Thyroid gland (tissue), 4 donors: ENCODE measurements around the gene FAM181B. TPM values are rescaled to one million over a fixed set of nuclear protein-coding genes. Genes with fewer than 3 reads are reported as not detected.
"Not testable (repeated sequence)": the region's sequence is repeated elsewhere in the genome, so short reads cannot be mapped to it uniquely, and the experiment has no call there.

ENCODE experiments used
- DNase-seq, 2 donors: peaks; one replicate each; pipeline ENCODE4 v3.0.0-alpha.2; 2019
- H3K27ac ChIP-seq, 3 donors: fragments of 200-600 bp; sonication (generic); 1 replicate in 2 of 3; 2 replicates in 1 of 3; pipeline ENCODE4 v1.5.1; 2016 to 2019; ENCODE audit warnings: mild to moderate bottlenecking in 1 of 3, moderate library complexity in 1 of 3
- H3K27me3 ChIP-seq: fragments of 200-600 bp; sonication (generic); one replicate; pipeline ENCODE4 v1.5.1; 2019
- H3K36me3 ChIP-seq, 2 donors: fragments of 200-600 bp; sonication (generic); one replicate each; pipeline ENCODE4 v1.5.1; 2016 to 2019
- H3K4me1 ChIP-seq, 2 donors: fragments of 200-600 bp; sonication (generic); one replicate each; pipeline ENCODE4 v1.5.1; 2017 to 2019
- H3K4me3 ChIP-seq, 3 donors: fragments of 200-600 bp; sonication (generic); replicated peaks in 1 of 3; 1 replicate in 2 of 3; 2 replicates in 1 of 3; pipeline ENCODE4 v1.5.1; 2016; ENCODE audit warnings: mild to moderate bottlenecking in 1 of 3
- H3K9me3 ChIP-seq: fragments of 200-600 bp; sonication (generic); one replicate; pipeline ENCODE4 v1.5.1; 2017
- POLR2A ChIP-seq, 2 donors: fragments of 450-650 bp; IDR thresholded peaks; one replicate each; pipeline ENCODE4 v1.6.1; 2017; ENCODE audit warnings: antibody characterized with exemption in 2 of 2, mild to moderate bottlenecking in 2 of 2, moderate library complexity in 1 of 2
- WGBS, 2 donors: methylation state at CpG; one replicate each; pipeline ENCODE4 v1.1.5; 2017; 5-methylcytosine and 5-hydroxymethylcytosine counted together
- intact Hi-C: fragments of 100-400 bp; cut with DNase I; formaldehyde crosslinking; loops from one replicate; pipeline ENCODE4 v1.15.1; 2023
- total RNA-seq, 4 donors: library from RNA; depleted of rRNA; stranded (reverse); fragments of >200 nt; gene quantifications; one replicate each; pipeline ENCODE4 v1.2.3, GENCODE V29; 2016
- TF ChIP-seq, protein P1 (sequence below), 6 experiments: fragments of 200-600 bp in 3 of 6; fragments of 450-650 bp in 3 of 6; sonication (generic) in 3 of 6; IDR thresholded peaks; one replicate each; pipeline ENCODE4 v1.5.1; 2016 to 2019; ENCODE audit warnings: antibody characterized with exemption in 6 of 6, mild to moderate bottlenecking in 2 of 6, inconsistent platforms in 1 of 6, moderate library complexity in 1 of 6

The FAM181B gene
- total RNA-seq, 4 donors from 2014 or later, result 0.94 to 5.1 (median 1.5) TPM

DNA sequence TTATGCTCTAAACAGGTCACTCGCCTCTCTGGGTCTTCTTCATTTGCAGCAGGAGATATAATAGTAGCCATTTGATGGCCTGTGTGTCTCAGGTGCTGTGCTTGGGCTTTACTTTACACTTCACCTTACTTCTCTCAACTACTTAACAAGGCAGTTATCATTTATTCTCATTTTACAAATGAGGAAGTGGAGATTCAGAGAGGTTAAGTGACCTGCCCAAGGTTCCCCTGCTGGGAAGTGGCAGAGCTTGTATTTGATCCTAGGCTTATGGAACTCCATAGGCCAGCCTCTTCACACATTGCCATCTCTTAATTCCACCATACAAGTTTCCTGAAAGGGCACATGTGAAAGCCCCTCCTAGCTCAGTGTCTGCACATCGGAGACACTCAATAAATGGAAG, 30.4 kb downstream of the FAM181B start:
- intact Hi-C loops, result no loop called here
- WGBS, 2 donors, result 89 to 91% methylated on average over 2 of the region's 2 CpGs
- TF ChIP-seq, protein P1, sequence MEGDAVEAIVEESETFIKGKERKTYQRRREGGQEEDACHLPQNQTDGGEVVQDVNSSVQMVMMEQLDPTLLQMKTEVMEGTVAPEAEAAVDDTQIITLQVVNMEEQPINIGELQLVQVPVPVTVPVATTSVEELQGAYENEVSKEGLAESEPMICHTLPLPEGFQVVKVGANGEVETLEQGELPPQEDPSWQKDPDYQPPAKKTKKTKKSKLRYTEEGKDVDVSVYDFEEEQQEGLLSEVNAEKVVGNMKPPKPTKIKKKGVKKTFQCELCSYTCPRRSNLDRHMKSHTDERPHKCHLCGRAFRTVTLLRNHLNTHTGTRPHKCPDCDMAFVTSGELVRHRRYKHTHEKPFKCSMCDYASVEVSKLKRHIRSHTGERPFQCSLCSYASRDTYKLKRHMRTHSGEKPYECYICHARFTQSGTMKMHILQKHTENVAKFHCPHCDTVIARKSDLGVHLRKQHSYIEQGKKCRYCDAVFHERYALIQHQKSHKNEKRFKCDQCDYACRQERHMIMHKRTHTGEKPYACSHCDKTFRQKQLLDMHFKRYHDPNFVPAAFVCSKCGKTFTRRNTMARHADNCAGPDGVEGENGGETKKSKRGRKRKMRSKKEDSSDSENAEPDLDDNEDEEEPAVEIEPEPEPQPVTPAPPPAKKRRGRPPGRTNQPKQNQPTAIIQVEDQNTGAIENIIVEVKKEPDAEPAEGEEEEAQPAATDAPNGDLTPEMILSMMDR (IDR thresholded peaks at IDR 0.05), result no peak
- no peak for TF ChIP-seq POLR2A (IDR thresholded peaks at IDR 0.05)

DNA sequence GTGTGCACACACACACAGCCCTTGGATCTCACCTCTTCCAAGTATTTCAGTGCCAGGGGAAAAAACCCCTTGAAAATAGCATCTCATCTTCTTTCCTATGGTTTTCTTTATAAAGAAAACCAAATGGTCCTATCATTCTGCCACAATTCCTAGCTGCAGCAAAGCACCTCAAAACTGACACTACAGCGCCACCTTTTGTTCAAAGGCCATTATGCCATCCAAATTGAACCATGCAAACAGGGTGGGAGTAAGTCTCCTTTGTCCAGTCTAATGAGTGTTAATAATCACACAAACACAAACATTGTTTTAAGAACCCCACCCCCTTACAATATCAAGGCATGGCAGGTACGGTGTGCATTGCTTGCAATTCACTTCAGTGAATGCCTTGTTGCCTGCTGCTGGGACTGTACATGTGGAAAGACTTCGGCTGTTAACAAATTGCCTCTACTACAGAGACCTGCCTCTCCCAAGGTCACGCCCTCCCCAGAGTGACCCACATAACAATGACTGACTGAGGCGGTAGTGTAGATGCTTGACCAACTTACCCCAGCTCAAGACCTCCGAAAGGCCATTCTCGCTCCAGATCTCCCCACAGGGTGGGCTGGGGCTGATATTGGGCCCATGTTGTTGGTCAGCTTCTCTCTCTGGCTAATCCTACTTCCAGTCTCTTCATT, 31.7 kb downstream of the FAM181B start:
- Histone ChIP-seq H3K9me3 (no peaks in the 10 kb centered on the region), H3K36me3 (no peaks in the 10 kb centered on the region), H3K4me1 (no peaks in the 10 kb centered on the region), H3K27me3 (no peaks in the 10 kb centered on the region), H3K27ac (no peak overlapping the region), H3K4me3 (no peak overlapping the region)
- DNase-seq, result no peak
- intact Hi-C loops, result no loop called here
- WGBS, 2 donors, result 47 to 51% methylated on average over 7 of the region's 7 CpGs
- TF ChIP-seq, protein P1 (IDR thresholded peaks at IDR 0.05), result peak in 4 of 6 experiments; percentile 32 to 55 (median 36)
- no peak for TF ChIP-seq POLR2A (IDR thresholded peaks at IDR 0.05)

More for the DNA sequence above, 30.4 kb downstream of the FAM181B start:
- no peaks in the 10 kb centered on the region for H3K4me1 ChIP-seq
- H3K4me3 ChIP-seq, result no peak overlapping the region
- DNase-seq, result no peak
- no peaks in the 10 kb centered on the region for H3K9me3 ChIP-seq
- H3K27me3 ChIP-seq, result no peaks in the 10 kb centered on the region
- H3K36me3 ChIP-seq, result no peaks in the 10 kb centered on the region
- no peak overlapping the region for H3K27ac ChIP-seq

DNA sequence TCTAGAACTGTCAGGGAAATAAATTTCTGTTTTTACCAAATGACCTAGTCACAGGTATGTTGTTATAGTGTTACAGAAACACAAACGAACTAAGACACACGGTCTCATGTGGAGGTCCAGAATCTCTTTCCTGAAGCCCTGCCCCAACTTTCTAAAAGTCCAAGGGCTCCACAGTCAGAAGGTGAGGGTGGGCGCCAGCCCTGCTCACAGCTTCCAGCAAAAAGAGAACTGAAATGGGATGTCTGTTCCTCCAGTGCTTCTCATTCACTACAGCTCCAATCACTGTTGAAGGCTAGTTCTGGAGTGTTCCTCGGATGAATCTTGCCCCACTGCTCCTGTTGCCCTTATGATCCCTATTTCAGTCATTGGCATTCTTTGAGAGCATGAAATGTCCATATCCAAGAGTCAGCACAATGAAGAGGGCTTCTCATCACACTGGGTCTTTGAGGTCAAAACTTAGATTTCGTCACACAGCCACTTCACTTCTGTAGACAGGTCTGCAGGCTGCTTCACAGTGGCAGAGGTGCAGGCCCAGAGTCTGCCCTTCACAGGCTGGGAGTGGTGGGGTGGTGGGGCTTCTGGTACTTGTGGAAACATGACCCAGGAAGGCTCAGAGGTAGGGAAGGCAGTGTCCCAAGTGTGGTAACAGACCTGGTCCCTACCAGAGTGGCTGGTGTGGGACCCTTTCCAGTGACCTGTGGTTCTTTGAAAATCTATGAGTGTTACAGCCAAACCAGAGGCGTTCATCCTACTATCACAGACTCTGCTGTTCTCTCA, 34.9 kb downstream of the FAM181B start:
- Histone ChIP-seq H3K9me3 (no peaks in the 10 kb centered on the region), H3K27ac (no peak overlapping the region), H3K4me3 (no peak overlapping the region), H3K36me3 (no peaks in the 10 kb centered on the region), H3K4me1 (no peaks in the 10 kb centered on the region), H3K27me3 (no peaks in the 10 kb centered on the region)
- TF ChIP-seq, protein P1 (IDR thresholded peaks at IDR 0.05), result no peak
- TF ChIP-seq POLR2A (IDR thresholded peaks at IDR 0.05), result no peak
- 67 to 74% methylated on average over 6 of the region's 6 CpGs for WGBS, 2 donors
- intact Hi-C loops, result loop anchor here (10.0 kb wide), 1 partner anchor 1054 kb away; no protein-coding TSS in a partner anchor
- DNase-seq, result no peak

DNA sequence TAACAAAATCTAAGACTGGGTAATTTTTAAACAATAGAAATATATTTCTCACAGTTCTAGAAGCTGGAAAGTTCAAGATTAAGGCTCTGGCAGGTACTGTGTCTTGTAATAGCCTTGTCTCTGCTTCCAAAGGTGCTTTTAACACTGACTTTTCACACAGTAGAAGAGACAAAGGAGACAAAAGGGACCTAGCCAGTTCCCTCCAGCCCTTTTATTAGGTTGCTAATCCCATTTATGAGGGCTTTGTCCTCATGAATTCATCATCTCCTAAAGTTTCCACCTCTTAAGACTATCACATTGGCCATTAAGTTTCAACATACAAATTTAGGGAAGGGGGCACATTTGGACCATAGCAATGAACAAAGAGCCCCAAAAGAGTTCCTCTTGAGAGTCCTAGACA, 40.7 kb downstream of the FAM181B start:
- H3K4me3 ChIP-seq, result no peak overlapping the region
- DNase-seq, result no peak
- intact Hi-C loops, result loop anchor here (10.0 kb wide), 1 partner anchor 1048 kb away; no protein-coding TSS in a partner anchor

DNA sequence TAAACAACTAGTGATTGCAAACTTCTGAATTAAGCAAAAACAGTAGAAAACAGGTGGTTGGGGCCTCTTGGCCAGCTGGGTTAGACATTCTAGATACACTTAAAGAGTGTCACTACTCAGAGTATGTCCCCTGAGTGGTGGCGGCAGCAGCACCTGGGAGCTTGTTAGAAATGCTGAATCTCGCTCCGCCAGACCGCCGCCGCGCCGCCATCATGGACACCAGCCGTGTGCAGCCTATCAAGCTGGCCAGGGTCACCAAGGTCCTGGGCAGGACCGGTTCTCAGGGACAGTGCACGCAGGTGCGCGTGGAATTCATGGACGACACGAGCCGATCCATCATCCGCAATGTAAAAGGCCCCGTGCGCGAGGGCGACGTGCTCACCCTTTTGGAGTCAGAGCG, 44.3 kb downstream of the FAM181B start:
- 90 to 97% methylated on average over 9 to 15 of the region's 23 CpGs for WGBS, 2 donors
- H3K4me1 ChIP-seq, H3K4me3 ChIP-seq, DNase-seq, H3K27me3 ChIP-seq, H3K27ac ChIP-seq, H3K36me3 ChIP-seq, H3K9me3 ChIP-seq, intact Hi-C loops: not testable (repeated sequence)

More for the DNA sequence above, 40.7 kb downstream of the FAM181B start:
- H3K4me1 ChIP-seq, result no peaks in the 10 kb centered on the region
- no peaks in the 10 kb centered on the region for H3K27me3 ChIP-seq
- TF ChIP-seq, protein P1 (IDR thresholded peaks at IDR 0.05), result no peak
- TF ChIP-seq POLR2A (IDR thresholded peaks at IDR 0.05), result no peak
- H3K36me3 ChIP-seq, result no peaks in the 10 kb centered on the region
- H3K27ac ChIP-seq, result no peak overlapping the region
- H3K9me3 ChIP-seq, result no peaks in the 10 kb centered on the region
